Measurements from ENCODE around the gene RLN3. TPM values are rescaled to one million over a fixed set of nuclear protein-coding genes. Genes with fewer than 3 reads are reported as not detected.

RLN3 gene
- total RNA-seq, 1 experiment from 2014 or later = not detected

GRCh38 chr19:13996928-13997630 lies 30.9 kb upstream of the RLN3 start:
- TF ChIP-seq EZH2 (IDR thresholded peaks at IDR 0.05; ENCODE audit: borderline replicate concordance, low read depth, low read length, poor library complexity, severe bottlenecking) = no peak
- TF ChIP-seq CTCF (conservative IDR thresholded peaks at IDR 0.05; ENCODE audit: low read depth, low read length) = no peak

DNA sequence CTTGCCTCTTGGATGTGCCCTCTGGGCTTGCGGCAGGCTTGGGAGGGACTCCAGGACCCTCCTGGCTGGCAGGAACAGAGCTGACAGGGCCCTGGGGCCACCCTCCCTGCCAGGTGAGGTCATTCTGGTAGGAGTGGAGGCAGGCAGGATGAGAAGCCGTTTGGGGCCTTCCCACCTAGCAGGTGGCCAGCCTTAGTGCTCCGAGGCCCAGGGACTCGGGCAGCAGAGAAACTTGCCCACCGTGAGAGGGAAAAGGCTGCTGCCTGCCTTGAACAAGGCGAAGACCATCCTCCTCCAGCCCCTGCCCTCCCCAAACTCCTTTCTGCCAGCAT lies 30.4 kb upstream of the RLN3 start:
- peaks cover 6% of the 10 kb centered on the region for H3K9me3 ChIP-seq (ENCODE audit: low read depth, low read length, poor library complexity, severe bottlenecking)
- intact Hi-C loops (cut with micrococcal nuclease; ENCODE audit: unreplicated experiment) = no loop called here
- ChIA-PET POLR2A (ENCODE audit: low non-redundant PET) (no interaction called here), CTCF (no interaction called here)
- peaks cover 6% of the 10 kb centered on the region for H3K36me3 ChIP-seq (ENCODE audit: insufficient read depth, low read length, poor library complexity, severe bottlenecking)
- DNase-seq (ENCODE audit: low spot score) = no peak
- no peak overlapping the region for H3K27ac ChIP-seq (ENCODE audit: low read depth, low read length, poor library complexity, severe bottlenecking)
- TF ChIP-seq CTCF (conservative IDR thresholded peaks at IDR 0.05; ENCODE audit: low read depth, low read length) = no peak
- no peak for TF ChIP-seq EZH2 (IDR thresholded peaks at IDR 0.05; ENCODE audit: borderline replicate concordance, low read depth, low read length, poor library complexity, severe bottlenecking)
- H3K27me3 ChIP-seq (replicated peaks; ENCODE audit: insufficient read depth, low read depth, low read length, poor library complexity) = no peaks in the 10 kb centered on the region
- no TSS peak for BruUV-seq (replicated peaks)
- H3K4me3 ChIP-seq (ENCODE audit: low read depth, low read length, poor library complexity, severe bottlenecking) = no peak overlapping the region
- no peaks in the 10 kb centered on the region for H3K4me1 ChIP-seq (ENCODE audit: insufficient read depth, low read length, poor library complexity, severe bottlenecking)

More at GRCh38 chr19:13996928-13997630, 30.9 kb upstream of the RLN3 start:
- no TSS peak for BruUV-seq (replicated peaks)
- DNase-seq (ENCODE audit: low spot score) = no peak
- no peaks in the 10 kb centered on the region for H3K27me3 ChIP-seq (replicated peaks; ENCODE audit: insufficient read depth, low read depth, low read length, poor library complexity)
- no peak overlapping the region for H3K4me3 ChIP-seq (ENCODE audit: low read depth, low read length, poor library complexity, severe bottlenecking)
- peaks cover 11% of the 10 kb centered on the region for H3K36me3 ChIP-seq (ENCODE audit: insufficient read depth, low read length, poor library complexity, severe bottlenecking)
- CTCF ChIA-PET = no interaction called here
- H3K4me1 ChIP-seq (ENCODE audit: insufficient read depth, low read length, poor library complexity, severe bottlenecking) = no peaks in the 10 kb centered on the region
- no peak overlapping the region for H3K27ac ChIP-seq (ENCODE audit: low read depth, low read length, poor library complexity, severe bottlenecking)
- POLR2A ChIA-PET (ENCODE audit: low non-redundant PET) = no interaction called here
- H3K9me3 ChIP-seq (ENCODE audit: low read depth, low read length, poor library complexity, severe bottlenecking) = peaks cover 6% of the 10 kb centered on the region
- intact Hi-C loops (cut with micrococcal nuclease; ENCODE audit: unreplicated experiment) = no loop called here

DNA sequence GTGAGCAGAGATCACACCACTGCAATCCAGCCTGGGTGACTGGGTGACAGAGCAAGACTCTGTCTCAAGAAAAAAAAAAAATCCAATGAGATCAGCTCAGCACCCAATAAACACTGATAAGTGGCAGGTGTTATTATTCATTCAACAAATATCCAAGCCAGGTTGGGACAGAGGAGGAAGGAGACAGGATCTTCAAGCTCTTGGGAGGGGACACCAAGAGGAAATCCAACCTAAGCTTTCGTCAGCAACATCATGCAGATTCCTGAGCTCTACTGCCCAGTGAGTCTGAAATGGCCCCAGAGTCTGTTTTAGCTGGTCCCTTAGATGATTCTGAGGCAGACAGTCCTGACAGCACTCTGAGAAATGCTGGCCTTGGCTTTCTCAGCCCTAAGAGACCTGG lies 29.5 kb upstream of the RLN3 start:
- Histone ChIP-seq H3K4me1 (ENCODE audit: insufficient read depth, low read length, poor library complexity, severe bottlenecking) (no peaks in the 10 kb centered on the region), H3K9me3 (ENCODE audit: low read depth, low read length, poor library complexity, severe bottlenecking) (peaks cover 6% of the 10 kb centered on the region), H3K4me3 (ENCODE audit: low read depth, low read length, poor library complexity, severe bottlenecking) (no peak overlapping the region), H3K27ac (ENCODE audit: low read depth, low read length, poor library complexity, severe bottlenecking) (no peak overlapping the region), H3K36me3 (ENCODE audit: insufficient read depth, low read length, poor library complexity, severe bottlenecking) (peaks cover 4% of the 10 kb centered on the region), H3K27me3 (replicated peaks; ENCODE audit: insufficient read depth, low read depth, low read length, poor library complexity) (no peaks in the 10 kb centered on the region)
- DNase-seq (ENCODE audit: low spot score) = no peak
- intact Hi-C loops (cut with micrococcal nuclease; ENCODE audit: unreplicated experiment) = no loop called here
- TF ChIP-seq EZH2 (IDR thresholded peaks at IDR 0.05; ENCODE audit: borderline replicate concordance, low read depth, low read length, poor library complexity, severe bottlenecking) (no peak), CTCF (conservative IDR thresholded peaks at IDR 0.05; ENCODE audit: low read depth, low read length) (no peak)
- ChIA-PET CTCF (no interaction called here), POLR2A (ENCODE audit: low non-redundant PET) (interaction anchor here (0.6 kb wide), 1 partner anchor 10 kb away, joined by 9 read pairs; no protein-coding TSS in a partner anchor)
- BruUV-seq (replicated peaks) = no TSS peak

Measured in A673 (cell line).